ENCODE results near the gene DYRK3.
A peak's percentile ranks its signal among the peaks of the same experiment; 100 is the strongest.

DYRK3 gene

GRCh38 chr1:206612129-206612876 is 23.0 kb upstream of the DYRK3 start, which contains the start of gene EIF2D (continued):
- TF ChIP-seq SP7 (tag by site-specific recombination; IDR thresholded peaks at IDR 0.05) (peak; percentile 95), ZBTB21 (tag by site-specific recombination; IDR thresholded peaks at IDR 0.05) (peak; percentile 65), ZNF223 (tag by site-specific recombination; IDR thresholded peaks at IDR 0.05) (0 out of 2 replicates have a peak, but pooled peaks have one; percentile 34), ZNF175 (tag by site-specific recombination; IDR thresholded peaks at IDR 0.05) (no peak), ZNF146 (tag by site-specific recombination; IDR thresholded peaks at IDR 0.05) (peak; percentile 83), PATZ1 (tag by site-specific recombination; IDR thresholded peaks at IDR 0.05) (peak; percentile 100), ZNF776 (tag by site-specific recombination; IDR thresholded peaks at IDR 0.05; ENCODE audit: borderline replicate concordance) (no peak), ZBTB17 (tag by site-specific recombination; IDR thresholded peaks at IDR 0.05) (peak; percentile 89), ZNF132 (tag by site-specific recombination; IDR thresholded peaks at IDR 0.05; ENCODE audit: borderline replicate concordance) (no peak), CTCF (tag by site-specific recombination; IDR thresholded peaks at IDR 0.05) (peak; percentile 99), ZNF777 (tag by site-specific recombination; IDR thresholded peaks at IDR 0.05; ENCODE audit: borderline replicate concordance) (peak; percentile 42; the same call in 1 of the 2 replicates), ZXDB (tag by site-specific recombination; IDR thresholded peaks at IDR 0.05) (peak; percentile 98), ZNF560 (tag by site-specific recombination; IDR thresholded peaks at IDR 0.05; ENCODE audit: borderline replicate concordance) (no peak), KLF1 (tag by site-specific recombination; IDR thresholded peaks at IDR 0.05) (peak; percentile 80; the same call in 1 of the 2 replicates), ZNF623 (tag by site-specific recombination; IDR thresholded peaks at IDR 0.05) (peak; percentile 35; the same call in 1 of the 2 replicates), MYNN (tag by site-specific recombination; IDR thresholded peaks at IDR 0.05; ENCODE audit: borderline replicate concordance) (no peak; the same call in 1 of the 2 replicates), TCF7L2 (IDR thresholded peaks at IDR 0.05; ENCODE audit: borderline replicate concordance, low read depth, low read length) (peak; percentile 37; the same call in 1 of the 2 replicates), ZNF621 (tag by site-specific recombination; IDR thresholded peaks at IDR 0.05) (no peak), ZNF157 (tag by site-specific recombination; IDR thresholded peaks at IDR 0.05) (no peak), ZNF558 (tag by site-specific recombination; IDR thresholded peaks at IDR 0.05) (peak; percentile 69; the same call in 1 of the 2 replicates), GLI4 (tag by site-specific recombination; IDR thresholded peaks at IDR 0.05) (peak; percentile 99), ZNF394 (tag by site-specific recombination; IDR thresholded peaks at IDR 0.05; ENCODE audit: borderline replicate concordance) (peak; percentile 87), ZNF514 (tag by site-specific recombination; IDR thresholded peaks at IDR 0.05) (no peak), KLF9 (tag by site-specific recombination; IDR thresholded peaks at IDR 0.05; ENCODE audit: low read depth) (peak; percentile 92)
- TF ChIP-seq, protein P1, sequence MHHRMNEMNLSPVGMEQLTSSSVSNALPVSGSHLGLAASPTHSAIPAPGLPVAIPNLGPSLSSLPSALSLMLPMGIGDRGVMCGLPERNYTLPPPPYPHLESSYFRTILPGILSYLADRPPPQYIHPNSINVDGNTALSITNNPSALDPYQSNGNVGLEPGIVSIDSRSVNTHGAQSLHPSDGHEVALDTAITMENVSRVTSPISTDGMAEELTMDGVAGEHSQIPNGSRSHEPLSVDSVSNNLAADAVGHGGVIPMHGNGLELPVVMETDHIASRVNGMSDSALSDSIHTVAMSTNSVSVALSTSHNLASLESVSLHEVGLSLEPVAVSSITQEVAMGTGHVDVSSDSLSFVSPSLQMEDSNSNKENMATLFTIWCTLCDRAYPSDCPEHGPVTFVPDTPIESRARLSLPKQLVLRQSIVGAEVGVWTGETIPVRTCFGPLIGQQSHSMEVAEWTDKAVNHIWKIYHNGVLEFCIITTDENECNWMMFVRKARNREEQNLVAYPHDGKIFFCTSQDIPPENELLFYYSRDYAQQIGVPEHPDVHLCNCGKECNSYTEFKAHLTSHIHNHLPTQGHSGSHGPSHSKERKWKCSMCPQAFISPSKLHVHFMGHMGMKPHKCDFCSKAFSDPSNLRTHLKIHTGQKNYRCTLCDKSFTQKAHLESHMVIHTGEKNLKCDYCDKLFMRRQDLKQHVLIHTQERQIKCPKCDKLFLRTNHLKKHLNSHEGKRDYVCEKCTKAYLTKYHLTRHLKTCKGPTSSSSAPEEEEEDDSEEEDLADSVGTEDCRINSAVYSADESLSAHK (tag by site-specific recombination; IDR thresholded peaks at IDR 0.05), result peak; percentile 52
- TF ChIP-seq, protein P2, sequence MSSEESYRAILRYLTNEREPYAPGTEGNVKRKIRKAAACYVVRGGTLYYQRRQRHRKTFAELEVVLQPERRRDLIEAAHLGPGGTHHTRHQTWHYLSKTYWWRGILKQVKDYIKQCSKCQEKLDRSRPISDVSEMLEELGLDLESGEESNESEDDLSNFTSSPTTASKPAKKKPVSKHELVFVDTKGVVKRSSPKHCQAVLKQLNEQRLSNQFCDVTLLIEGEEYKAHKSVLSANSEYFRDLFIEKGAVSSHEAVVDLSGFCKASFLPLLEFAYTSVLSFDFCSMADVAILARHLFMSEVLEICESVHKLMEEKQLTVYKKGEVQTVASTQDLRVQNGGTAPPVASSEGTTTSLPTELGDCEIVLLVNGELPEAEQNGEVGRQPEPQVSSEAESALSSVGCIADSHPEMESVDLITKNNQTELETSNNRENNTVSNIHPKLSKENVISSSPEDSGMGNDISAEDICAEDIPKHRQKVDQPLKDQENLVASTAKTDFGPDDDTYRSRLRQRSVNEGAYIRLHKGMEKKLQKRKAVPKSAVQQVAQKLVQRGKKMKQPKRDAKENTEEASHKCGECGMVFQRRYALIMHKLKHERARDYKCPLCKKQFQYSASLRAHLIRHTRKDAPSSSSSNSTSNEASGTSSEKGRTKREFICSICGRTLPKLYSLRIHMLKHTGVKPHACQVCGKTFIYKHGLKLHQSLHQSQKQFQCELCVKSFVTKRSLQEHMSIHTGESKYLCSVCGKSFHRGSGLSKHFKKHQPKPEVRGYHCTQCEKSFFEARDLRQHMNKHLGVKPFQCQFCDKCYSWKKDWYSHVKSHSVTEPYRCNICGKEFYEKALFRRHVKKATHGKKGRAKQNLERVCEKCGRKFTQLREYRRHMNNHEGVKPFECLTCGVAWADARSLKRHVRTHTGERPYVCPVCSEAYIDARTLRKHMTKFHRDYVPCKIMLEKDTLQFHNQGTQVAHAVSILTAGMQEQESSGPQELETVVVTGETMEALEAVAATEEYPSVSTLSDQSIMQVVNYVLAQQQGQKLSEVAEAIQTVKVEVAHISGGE (tag by site-specific recombination; conservative IDR thresholded peaks at IDR 0.05; ENCODE audit: low read depth), result peak; percentile 100
- TF ChIP-seq, protein P3, sequence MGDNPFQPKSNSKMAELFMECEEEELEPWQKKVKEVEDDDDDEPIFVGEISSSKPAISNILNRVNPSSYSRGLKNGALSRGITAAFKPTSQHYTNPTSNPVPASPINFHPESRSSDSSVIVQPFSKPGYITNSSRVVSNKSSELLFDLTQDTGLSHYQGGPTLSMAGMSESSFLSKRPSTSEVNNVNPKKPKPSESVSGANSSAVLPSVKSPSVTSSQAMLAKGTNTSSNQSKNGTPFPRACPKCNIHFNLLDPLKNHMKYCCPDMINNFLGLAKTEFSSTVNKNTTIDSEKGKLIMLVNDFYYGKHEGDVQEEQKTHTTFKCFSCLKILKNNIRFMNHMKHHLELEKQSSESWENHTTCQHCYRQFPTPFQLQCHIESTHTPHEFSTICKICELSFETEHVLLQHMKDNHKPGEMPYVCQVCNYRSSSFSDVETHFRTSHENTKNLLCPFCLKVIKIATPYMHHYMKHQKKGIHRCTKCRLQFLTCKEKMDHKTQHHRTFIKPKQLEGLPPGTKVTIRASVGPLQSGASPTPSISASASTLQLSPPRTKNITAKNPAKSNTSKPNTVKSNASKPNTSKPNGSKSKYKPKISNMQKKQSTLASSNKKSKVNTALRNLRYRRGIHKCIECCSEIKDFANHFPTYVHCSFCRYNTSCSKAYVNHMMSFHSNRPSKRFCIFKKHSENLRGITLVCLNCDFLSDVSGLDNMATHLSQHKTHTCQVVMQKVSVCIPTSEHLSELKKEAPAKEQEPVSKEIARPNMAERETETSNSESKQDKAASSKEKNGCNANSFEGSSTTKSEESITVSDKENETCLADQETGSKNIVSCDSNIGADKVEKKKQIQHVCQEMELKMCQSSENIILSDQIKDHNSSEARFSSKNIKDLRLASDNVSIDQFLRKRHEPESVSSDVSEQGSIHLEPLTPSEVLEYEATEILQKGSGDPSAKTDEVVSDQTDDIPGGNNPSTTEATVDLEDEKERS (tag by site-specific recombination; IDR thresholded peaks at IDR 0.05), result peak; percentile 60; the same call in 1 of the 2 replicates
